ENCODE data around the gene C3orf38. TPM values are rescaled to one million over a fixed set of nuclear protein-coding genes. Genes with fewer than 3 reads are reported as not detected.
"Not testable (repeated sequence)": the region's sequence is repeated elsewhere in the genome, so short reads cannot be mapped to it uniquely, and the experiment has no call there.

Gene C3orf38
- total RNA-seq, 2 donors from 2014 or later, result 20.8 to 32.2 TPM

GRCh38 chr3:88114878-88115549 lies 34.7 kb upstream of the C3orf38 start:
- Histone ChIP-seq H3K9me3 (no peaks in the 10 kb centered on the region), H3K4me1 (ENCODE audit: control insufficient read depth in 1 of 2, low read depth in 2 of 2) (peaks cover 3% of the 10 kb centered on the region in 2 donors), H3K4me3 (no peak overlapping the region), H3K27ac (no peak overlapping the region), H3K36me3 (no peaks in the 10 kb centered on the region), H3K27me3 (replicated peaks; ENCODE audit: insufficient read depth) (no peaks in the 10 kb centered on the region)
- TF ChIP-seq CTCF (IDR thresholded peaks at IDR 0.05), result no peak
- ATAC-seq (ENCODE audit: insufficient number of reproducible peaks, low FRiP score, low read depth) (no peak), DNase-seq (ENCODE audit: low spot score) (no peak)

GRCh38 chr3:88117683-88118082 lies 32.1 kb upstream of the C3orf38 start:
- Histone ChIP-seq H3K27me3 (replicated peaks; ENCODE audit: insufficient read depth) (no peaks in the 10 kb centered on the region), H3K27ac (no peak overlapping the region), H3K9me3 (no peaks in the 10 kb centered on the region), H3K4me1 (ENCODE audit: control insufficient read depth in 1 of 2, low read depth in 2 of 2) (peaks cover 0 to 3% of the 10 kb centered on the region in 2 donors), H3K36me3 (no peaks in the 10 kb centered on the region), H3K4me3 (no peak overlapping the region)
- ATAC-seq (ENCODE audit: insufficient number of reproducible peaks, low FRiP score, low read depth), result no peak
- TF ChIP-seq CTCF (IDR thresholded peaks at IDR 0.05), result no peak
- no peak for DNase-seq (ENCODE audit: low spot score)

- H3K9me3 ChIP-seq; ATAC-seq (ENCODE audit: insufficient number of reproducible peaks, low FRiP score, low read depth); H3K4me3 ChIP-seq; H3K4me1 ChIP-seq (ENCODE audit: control insufficient read depth in 1 of 2, low read depth in 2 of 2); H3K36me3 ChIP-seq; H3K27me3 ChIP-seq (replicated peaks; ENCODE audit: insufficient read depth); H3K27ac ChIP-seq; DNase-seq (ENCODE audit: low spot score): not testable (repeated sequence)
Measured at GRCh38 chr3:88118603-88119002, 31.2 kb upstream of the C3orf38 start.

GRCh38 chr3:88123526-88123925 lies 26.2 kb upstream of the C3orf38 start:
- Histone ChIP-seq H3K4me3 (no peak overlapping the region), H3K9me3 (no peaks in the 10 kb centered on the region), H3K27me3 (replicated peaks; ENCODE audit: insufficient read depth) (no peaks in the 10 kb centered on the region), H3K27ac (no peak overlapping the region), H3K4me1 (ENCODE audit: control insufficient read depth in 1 of 2, low read depth in 2 of 2) (peaks cover 9 to 13% of the 10 kb centered on the region in 2 donors), H3K36me3 (no peaks in the 10 kb centered on the region)
- no peak for DNase-seq (ENCODE audit: low spot score)
- TF ChIP-seq CTCF (IDR thresholded peaks at IDR 0.05), result no peak
- no peak for ATAC-seq (ENCODE audit: insufficient number of reproducible peaks, low FRiP score, low read depth)

- ATAC-seq (ENCODE audit: insufficient number of reproducible peaks, low FRiP score, low read depth) (no peak), DNase-seq (ENCODE audit: low spot score) (no peak)
- no peak for TF ChIP-seq CTCF (IDR thresholded peaks at IDR 0.05)
- Histone ChIP-seq H3K9me3 (no peaks in the 10 kb centered on the region), H3K4me1 (ENCODE audit: control insufficient read depth in 1 of 2, low read depth in 2 of 2) (no peaks in the 10 kb centered on the region), H3K4me3 (no peak overlapping the region), H3K27me3 (replicated peaks; ENCODE audit: insufficient read depth) (no peaks in the 10 kb centered on the region), H3K27ac (no peak overlapping the region), H3K36me3 (peaks cover 3% of the 10 kb centered on the region)
Measured at GRCh38 chr3:88131695-88132094, 18.1 kb upstream of the C3orf38 start.

- H3K27ac ChIP-seq, result no peak overlapping the region
- ATAC-seq (ENCODE audit: insufficient number of reproducible peaks, low FRiP score, low read depth) (no peak), DNase-seq (ENCODE audit: low spot score) (no peak)
- no peak for TF ChIP-seq CTCF (IDR thresholded peaks at IDR 0.05)
- H3K9me3 ChIP-seq, result no peaks in the 10 kb centered on the region
- no peak overlapping the region for H3K4me3 ChIP-seq
- peaks cover 3% of the 10 kb centered on the region for H3K36me3 ChIP-seq
- no peaks in the 10 kb centered on the region for H3K4me1 ChIP-seq (ENCODE audit: control insufficient read depth in 1 of 2, low read depth in 2 of 2)
- H3K27me3 ChIP-seq (replicated peaks; ENCODE audit: insufficient read depth), result no peaks in the 10 kb centered on the region
Measured at GRCh38 chr3:88132894-88133293, 16.9 kb upstream of the C3orf38 start.
